ENCODE data around the gene LRRTM1.

- TF ChIP-seq CTCF (IDR thresholded peaks at IDR 0.05; ENCODE audit: insufficient read depth, low read length), result no peak
- TF ChIP-seq POLR2AphosphoS5 (IDR thresholded peaks at IDR 0.05; ENCODE audit: low read depth), result no peak
- no peak for TF ChIP-seq GABPA (IDR thresholded peaks at IDR 0.05; ENCODE audit: low read depth)
- TF ChIP-seq, protein P1, sequence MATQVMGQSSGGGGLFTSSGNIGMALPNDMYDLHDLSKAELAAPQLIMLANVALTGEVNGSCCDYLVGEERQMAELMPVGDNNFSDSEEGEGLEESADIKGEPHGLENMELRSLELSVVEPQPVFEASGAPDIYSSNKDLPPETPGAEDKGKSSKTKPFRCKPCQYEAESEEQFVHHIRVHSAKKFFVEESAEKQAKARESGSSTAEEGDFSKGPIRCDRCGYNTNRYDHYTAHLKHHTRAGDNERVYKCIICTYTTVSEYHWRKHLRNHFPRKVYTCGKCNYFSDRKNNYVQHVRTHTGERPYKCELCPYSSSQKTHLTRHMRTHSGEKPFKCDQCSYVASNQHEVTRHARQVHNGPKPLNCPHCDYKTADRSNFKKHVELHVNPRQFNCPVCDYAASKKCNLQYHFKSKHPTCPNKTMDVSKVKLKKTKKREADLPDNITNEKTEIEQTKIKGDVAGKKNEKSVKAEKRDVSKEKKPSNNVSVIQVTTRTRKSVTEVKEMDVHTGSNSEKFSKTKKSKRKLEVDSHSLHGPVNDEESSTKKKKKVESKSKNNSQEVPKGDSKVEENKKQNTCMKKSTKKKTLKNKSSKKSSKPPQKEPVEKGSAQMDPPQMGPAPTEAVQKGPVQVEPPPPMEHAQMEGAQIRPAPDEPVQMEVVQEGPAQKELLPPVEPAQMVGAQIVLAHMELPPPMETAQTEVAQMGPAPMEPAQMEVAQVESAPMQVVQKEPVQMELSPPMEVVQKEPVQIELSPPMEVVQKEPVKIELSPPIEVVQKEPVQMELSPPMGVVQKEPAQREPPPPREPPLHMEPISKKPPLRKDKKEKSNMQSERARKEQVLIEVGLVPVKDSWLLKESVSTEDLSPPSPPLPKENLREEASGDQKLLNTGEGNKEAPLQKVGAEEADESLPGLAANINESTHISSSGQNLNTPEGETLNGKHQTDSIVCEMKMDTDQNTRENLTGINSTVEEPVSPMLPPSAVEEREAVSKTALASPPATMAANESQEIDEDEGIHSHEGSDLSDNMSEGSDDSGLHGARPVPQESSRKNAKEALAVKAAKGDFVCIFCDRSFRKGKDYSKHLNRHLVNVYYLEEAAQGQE (IDR thresholded peaks at IDR 0.05; ENCODE audit: insufficient replicate concordance, low read depth), result no peak
Measured at GRCh38 chr2:80300954-80301353, 3.6 kb downstream of the LRRTM1 start.
